HCT116 (cell line): ENCODE results near the gene OR1F1.

ENCODE experiments used
- CTCF ChIP-seq, 3 experiments: fragments of 200-600 bp in 1 of 3; sonication (generic) in 1 of 3; IDR thresholded peaks in 2 of 3; conservative IDR thresholded peaks in 1 of 3; 2 replicates each; pipeline ENCODE4 v1.5.1; 2012 to 2017; ENCODE audit warnings: low read depth in 2 of 3, low read length in 2 of 3, antibody characterized with exemption in 1 of 3, borderline replicate concordance in 1 of 3, control low read depth in 1 of 3, mild to moderate bottlenecking in 1 of 3, mixed read lengths in 1 of 3, mixed run types in 1 of 3, moderate library complexity in 1 of 3; ENCODE audit not compliant: insufficient read depth in 1 of 3
- EZH2phosphoT487 ChIP-seq: fragments of 200-600 bp; IDR thresholded peaks from 2 replicates; pipeline ENCODE4 v1.6.1; 2018; ENCODE audit warnings: antibody characterized with exemption, borderline replicate concordance
- MAX ChIP-seq: IDR thresholded peaks from 2 replicates; pipeline ENCODE4 v1.6.1; 2012
- POLR2A ChIP-seq: IDR thresholded peaks from 2 replicates; pipeline ENCODE4 v1.7.0; 2011; ENCODE audit warnings: borderline replicate concordance; ENCODE audit not compliant: insufficient read depth, insufficient read length; ENCODE audit errors: extremely low read depth
- POLR2AphosphoS5 ChIP-seq: IDR thresholded peaks from 2 replicates; pipeline ENCODE4 v1.6.1; 2011; ENCODE audit warnings: mild to moderate bottlenecking, low read depth, low read length, moderate library complexity
- RAD21 ChIP-seq: IDR thresholded peaks from 2 replicates; pipeline ENCODE4 v1.6.1; 2012; ENCODE audit warnings: low read depth, mild to moderate bottlenecking

GRCh38 chr16:3149193-3149530 lies 38.8 kb upstream of the OR1F1 start:
- TF ChIP-seq POLR2AphosphoS5 (no peak), POLR2A (no peak), MAX (no peak), EZH2phosphoT487 (no peak), CTCF (IDR thresholded peaks at IDR 0.05 in 2 of 3, conservative IDR thresholded peaks at IDR 0.05 in 1 of 3; ENCODE audit: borderline replicate concordance in 1 of 3, insufficient read depth in 1 of 3, low read depth in 2 of 3, low read length in 2 of 3) (no peak), RAD21 (no peak)
